Osteocyte (in vitro differentiated cells): ENCODE results near the gene COG8. TPM values are rescaled to one million over a fixed set of nuclear protein-coding genes. Genes with fewer than 3 reads are reported as not detected.
"Not testable (repeated sequence)": the region's sequence is repeated elsewhere in the genome, so short reads cannot be mapped to it uniquely, and the experiment has no call there.

ENCODE experiments used
- DNase-seq: peaks from one replicate; pipeline ENCODE4 v3.0.0; 2021; ENCODE audit warnings: mixed read lengths; ENCODE audit not compliant: unreplicated experiment; ENCODE audit errors: extremely low spot score
- H3K27ac Mint-ChIP-seq: one replicate; pipeline ENCODE4 v1.8.0; 2021; ENCODE audit warnings: mild to moderate bottlenecking, mixed read lengths; ENCODE audit not compliant: unreplicated experiment
- H3K27me3 Mint-ChIP-seq: one replicate; pipeline ENCODE4 v1.8.0; 2021; ENCODE audit warnings: mixed read lengths; ENCODE audit not compliant: unreplicated experiment
- H3K36me3 Mint-ChIP-seq: one replicate; pipeline ENCODE4 v1.8.0; 2021; ENCODE audit warnings: mixed read lengths; ENCODE audit not compliant: unreplicated experiment
- H3K4me1 Mint-ChIP-seq: one replicate; pipeline ENCODE4 v1.8.0; 2021; ENCODE audit warnings: mixed read lengths; ENCODE audit not compliant: unreplicated experiment
- H3K4me3 Mint-ChIP-seq: one replicate; pipeline ENCODE4 v1.8.0; 2021; ENCODE audit warnings: mild to moderate bottlenecking, moderate library complexity, mixed read lengths; ENCODE audit not compliant: unreplicated experiment
- H3K9me3 Mint-ChIP-seq: one replicate; pipeline ENCODE4 v1.8.0; 2021; ENCODE audit warnings: mixed read lengths; ENCODE audit not compliant: unreplicated experiment
- CTCF ChIP-seq: fragments of 200-600 bp; sonication (generic); IDR thresholded peaks from 2 replicates; pipeline ENCODE4 v1.5.0; 2021; ENCODE audit warnings: antibody characterized with exemption, mild to moderate bottlenecking, moderate library complexity
- total RNA-seq: library from RNA; stranded (reverse); gene quantifications from 2 replicates; pipeline ENCODE4 v1.2.1, GENCODE V29; 2021

Gene COG8
- total RNA-seq, 1 donor from 2014 or later, result 52.3 TPM

GRCh38 chr16:69364088-69364487 is 24.7 kb upstream of the COG8 start:
- no peak for DNase-seq
- no peak overlapping the region for H3K27ac Mint-ChIP-seq
- TF ChIP-seq CTCF, result no peak
- H3K9me3 Mint-ChIP-seq, result no peaks in the 10 kb centered on the region
- peaks cover 36% of the 10 kb centered on the region for H3K36me3 Mint-ChIP-seq
- H3K4me1 Mint-ChIP-seq, result no peaks in the 10 kb centered on the region
- H3K27me3 Mint-ChIP-seq, result no peaks in the 10 kb centered on the region
- no peak overlapping the region for H3K4me3 Mint-ChIP-seq

GRCh38 chr16:69363281-69363717 is 23.9 kb upstream of the COG8 start:
- no peak for TF ChIP-seq CTCF
- Mint-ChIP-seq H3K9me3 (no peaks in the 10 kb centered on the region), H3K4me3 (no peak overlapping the region), H3K27me3 (no peaks in the 10 kb centered on the region), H3K27ac (no peak overlapping the region), H3K4me1 (no peaks in the 10 kb centered on the region), H3K36me3 (peaks cover 36% of the 10 kb centered on the region)
- no peak for DNase-seq

- peaks cover 27% of the 10 kb centered on the region for H3K36me3 Mint-ChIP-seq
- not testable (repeated sequence) for DNase-seq, H3K4me3 Mint-ChIP-seq, H3K27ac Mint-ChIP-seq, H3K9me3 Mint-ChIP-seq, H3K27me3 Mint-ChIP-seq, H3K4me1 Mint-ChIP-seq
Observed at GRCh38 chr16:69360070-69360469, 20.7 kb upstream of the COG8 start.

GRCh38 chr16:69351309-69352027 is 12.1 kb upstream of the COG8 start, which contains the start of gene TMED6:
Gene TMED6, minus strand, starts transcription at chr16:69351786. Its CDS starts 33 bp downstream, at chr16:69351753.
- Mint-ChIP-seq H3K36me3 (peaks cover 22% of the 10 kb centered on the region), H3K4me3 (no peak within 1 kb of the TSS), H3K27ac (no peak within 1 kb of the TSS), H3K27me3 (no peaks in the 10 kb centered on the region), H3K9me3 (no peaks in the 10 kb centered on the region), H3K4me1 (no peaks in the 10 kb centered on the region)
- no peak for DNase-seq
- TF ChIP-seq CTCF, result no peak

GRCh38 chr16:69350536-69351133 is 11.3 kb upstream of the COG8 start:
- H3K27ac Mint-ChIP-seq, result no peak overlapping the region
- no peaks in the 10 kb centered on the region for H3K27me3 Mint-ChIP-seq
- no peaks in the 10 kb centered on the region for H3K9me3 Mint-ChIP-seq
- no peak overlapping the region for H3K4me3 Mint-ChIP-seq
- TF ChIP-seq CTCF, result no peak
- DNase-seq, result no peak
- peaks cover 17% of the 10 kb centered on the region for H3K36me3 Mint-ChIP-seq
- H3K4me1 Mint-ChIP-seq, result no peaks in the 10 kb centered on the region
